IMR-90 (cell line): ENCODE results near the gene PACC1. TPM values are rescaled to one million over a fixed set of nuclear protein-coding genes. Genes with fewer than 3 reads are reported as not detected.

Source experiments
- ATAC-seq: fragments of 200-7000 bp; cut with Tn5 transposase; 2 replicates; pipeline ENCODE4 v1.9.1; 2020; ENCODE audit warnings: low read depth, mild to moderate bottlenecking, moderate library complexity
- BruUV-seq: library from RNA; stranded (reverse); fragments of 400-500 nt; replicated peaks from 2 replicates; lab custom pipeline; 2021; lab: Mats Ljungman, UMichigan
- CTCF ChIA-PET: fragments of 300-600 bp; formaldehyde crosslinking; extraction: SDS; loops from one replicate; lab custom pipeline; 2021; ENCODE audit warnings: antibody characterized with exemption; lab: Yijun Ruan, JAX
- POLR2A ChIA-PET: fragments of 300-600 bp; sonication (Branson Sonifier 250); formaldehyde crosslinking; loops from one replicate; lab custom pipeline; 2022; ENCODE audit warnings: antibody characterized with exemption; ENCODE audit not compliant: unreplicated experiment; lab: Charles Lee
- DNase-seq: peaks from one replicate; pipeline ENCODE4 v3.0.0; 2013
- H2AFZ ChIP-seq: replicated peaks from 2 replicates; pipeline ENCODE3; 2013; ENCODE audit warnings: low read length, mild to moderate bottlenecking; ENCODE audit not compliant: poor library complexity
- H2AK5ac ChIP-seq: 2 replicates; pipeline ENCODE4 v1.6.1; 2013; ENCODE audit warnings: low read depth, low read length, inconsistent platforms
- H2AK9ac ChIP-seq: replicated peaks from 2 replicates; pipeline ENCODE3; 2013; ENCODE audit warnings: mild to moderate bottlenecking, low read depth, low read length, moderate library complexity; ENCODE audit not compliant: poor library complexity
- H2BK120ac ChIP-seq: 2 replicates; pipeline ENCODE4 v1.6.1; 2013; ENCODE audit warnings: low read depth, low read length, inconsistent platforms
- H2BK15ac ChIP-seq: 3 replicates; pipeline ENCODE4 v1.6.1; 2013; ENCODE audit warnings: low read depth, low read length, inconsistent platforms
- H2BK20ac ChIP-seq: 2 replicates; pipeline ENCODE4 v1.6.1; 2013; ENCODE audit warnings: low read depth, mild to moderate bottlenecking, inconsistent platforms, low read length, moderate library complexity
- H2BK5ac ChIP-seq: 2 replicates; pipeline ENCODE4 v1.6.1; 2013; ENCODE audit warnings: mild to moderate bottlenecking, low read depth, low read length, inconsistent platforms; ENCODE audit not compliant: poor library complexity, severe bottlenecking
- H3K14ac ChIP-seq: replicated peaks from 2 replicates; pipeline ENCODE4 v1.6.1; 2013; ENCODE audit warnings: low read depth, low read length, inconsistent platforms
- H3K18ac ChIP-seq: 2 replicates; pipeline ENCODE4 v1.6.1; 2013; ENCODE audit warnings: low read depth, low read length, control low read depth
- H3K23ac ChIP-seq: 2 replicates; pipeline ENCODE4 v1.6.1; 2013; ENCODE audit warnings: low read depth, low read length, inconsistent platforms
- H3K27ac ChIP-seq: 2 replicates; pipeline ENCODE4 v1.5.1; 2013; ENCODE audit warnings: mild to moderate bottlenecking, control low read depth, low read length; ENCODE audit not compliant: insufficient read depth
- H3K27me3 ChIP-seq: 2 replicates; pipeline ENCODE4 v1.6.1; 2013; ENCODE audit warnings: low read length; ENCODE audit not compliant: control insufficient read depth, insufficient read depth
- H3K36me3 ChIP-seq: 2 replicates; pipeline ENCODE4 v1.6.1; 2013; ENCODE audit warnings: low read length, mixed read lengths; ENCODE audit not compliant: control insufficient read depth, insufficient read depth
- H3K4ac ChIP-seq: 2 replicates; pipeline ENCODE4 v1.6.1; 2013; ENCODE audit warnings: low read depth, low read length, inconsistent platforms
- H3K4me1 ChIP-seq: 2 replicates; pipeline ENCODE4 v1.6.1; 2013; ENCODE audit warnings: low read length, mixed read lengths; ENCODE audit not compliant: control insufficient read depth, insufficient read depth
- H3K4me2 ChIP-seq: 2 replicates; pipeline ENCODE4 v1.6.1; 2013; ENCODE audit warnings: low read depth, mild to moderate bottlenecking, control low read depth, low read length, moderate library complexity
- H3K4me3 ChIP-seq: 2 replicates; pipeline ENCODE4 v1.5.1; 2013; ENCODE audit warnings: low read depth, mild to moderate bottlenecking, control low read depth, low read length, moderate library complexity; ENCODE audit not compliant: insufficient read depth
- H3K56ac ChIP-seq: 2 replicates; pipeline ENCODE4 v1.6.1; 2013; ENCODE audit warnings: low read length, inconsistent platforms; ENCODE audit not compliant: insufficient read depth; ENCODE audit errors: extremely low read depth
- H3K79me1 ChIP-seq, 2 experiments: 2 replicates each; pipeline ENCODE4 v1.6.1; 2013; ENCODE audit warnings: low read length in 2 of 2, inconsistent platforms in 1 of 2, low read depth in 1 of 2
- H3K9ac ChIP-seq: 2 replicates; pipeline ENCODE4 v1.6.1; 2013; ENCODE audit warnings: low read depth, low read length, control low read depth
- H3K9me1 ChIP-seq: 2 replicates; pipeline ENCODE4 v1.6.1; 2013; ENCODE audit warnings: low read length, inconsistent platforms; ENCODE audit not compliant: insufficient read depth
- H3K9me3 ChIP-seq: 2 replicates; pipeline ENCODE4 v1.6.1; 2013; ENCODE audit warnings: low read length; ENCODE audit not compliant: control insufficient read depth, insufficient read depth
- H4K20me1 ChIP-seq: 2 replicates; pipeline ENCODE4 v1.6.1; 2013; ENCODE audit warnings: low read length, inconsistent platforms; ENCODE audit not compliant: insufficient read depth
- H4K5ac ChIP-seq: 2 replicates; pipeline ENCODE4 v1.6.1; 2013; ENCODE audit warnings: mild to moderate bottlenecking, low read depth, low read length, control low read depth
- H4K8ac ChIP-seq, 2 experiments: 2 replicates each; pipeline ENCODE4 v1.6.1; 2013; ENCODE audit warnings: low read depth in 2 of 2, low read length in 2 of 2, control low read depth in 1 of 2, inconsistent platforms in 1 of 2
- H4K91ac ChIP-seq: 2 replicates; pipeline ENCODE4 v1.6.1; 2013; ENCODE audit warnings: low read depth, low read length, inconsistent platforms; ENCODE audit not compliant: insufficient read depth
- BHLHE40 ChIP-seq: fragments of 150-350 bp; IDR thresholded peaks from 2 replicates; pipeline ENCODE4 v1.6.1; 2016; ENCODE audit warnings: mild to moderate bottlenecking, low read depth, low read length
- CEBPB ChIP-seq: IDR thresholded peaks from 2 replicates; pipeline ENCODE4 v1.6.1; 2012; ENCODE audit warnings: low read depth, low read length, improper control_type of control experiment
- CHD1 ChIP-seq: IDR thresholded peaks from 2 replicates; pipeline ENCODE4 v1.6.1; 2012; ENCODE audit warnings: low read depth, low read length, improper control_type of control experiment
- CTCF ChIP-seq: conservative IDR thresholded peaks from 2 replicates; pipeline ENCODE4 v1.5.1; 2012; ENCODE audit warnings: mild to moderate bottlenecking, low read depth, low read length, improper control_type of control experiment
- ELK1 ChIP-seq: fragments of 150-350 bp; IDR thresholded peaks from 2 replicates; pipeline ENCODE4 v1.6.1; 2016; ENCODE audit warnings: low read depth, mild to moderate bottlenecking, low read length, moderate library complexity, borderline replicate concordance
- FOS ChIP-seq: fragments of 150-350 bp; IDR thresholded peaks from 2 replicates; pipeline ENCODE4 v1.6.1; 2016; ENCODE audit warnings: low read depth, low read length
- MAFK ChIP-seq: IDR thresholded peaks from 2 replicates; pipeline ENCODE4 v1.6.1; 2012; ENCODE audit warnings: low read depth, low read length, improper control_type of control experiment
- MAZ ChIP-seq: IDR thresholded peaks from 2 replicates; pipeline ENCODE4 v1.6.1; 2012; ENCODE audit warnings: low read depth, mild to moderate bottlenecking, low read length, improper control_type of control experiment, moderate library complexity, borderline replicate concordance
- MXI1 ChIP-seq: IDR thresholded peaks from 2 replicates; pipeline ENCODE4 v1.6.1; 2012; ENCODE audit warnings: low read depth, mild to moderate bottlenecking, low read length, moderate library complexity, borderline replicate concordance
- NFE2L2 ChIP-seq: fragments of 150-350 bp; IDR thresholded peaks from 2 replicates; pipeline ENCODE4 v1.6.1; 2016; ENCODE audit warnings: low read depth, mild to moderate bottlenecking, low read length
- POLR2A ChIP-seq: IDR thresholded peaks from 2 replicates; pipeline ENCODE4 v1.6.1; 2012; ENCODE audit warnings: mild to moderate bottlenecking, low read depth, low read length
- RAD21 ChIP-seq: IDR thresholded peaks from 2 replicates; pipeline ENCODE4 v1.6.1; 2012; ENCODE audit warnings: low read length, improper control_type of control experiment
- RCOR1 ChIP-seq: IDR thresholded peaks from 2 replicates; pipeline ENCODE4 v1.6.1; 2012; ENCODE audit warnings: mild to moderate bottlenecking, low read length, improper control_type of control experiment; ENCODE audit not compliant: insufficient replicate concordance
- RFX5 ChIP-seq: IDR thresholded peaks from 2 replicates; pipeline ENCODE4 v1.8.0; 2012; ENCODE audit warnings: low read depth, mild to moderate bottlenecking, low read length, moderate library complexity
- SMC3 ChIP-seq: fragments of 150-350 bp; IDR thresholded peaks from 2 replicates; pipeline ENCODE4 v1.6.1; 2016; ENCODE audit warnings: low read depth, mild to moderate bottlenecking, antibody characterized with exemption, low read length, moderate library complexity
- USF2 ChIP-seq: fragments of 150-350 bp; IDR thresholded peaks from 2 replicates; pipeline ENCODE4 v1.6.1; 2017; ENCODE audit warnings: mild to moderate bottlenecking, antibody characterized with exemption, low read length, low read depth
- WGBS, 2 experiments: methylation state at CpG; one replicate each; pipeline versions ENCODE4 v1.1.5 to v1.1.7; 2013; ENCODE audit warnings: missing lambda C conversion rate in 2 of 2; ENCODE audit not compliant: insufficient read length in 1 of 2; ENCODE audit errors: extremely low coverage in 2 of 2; 5-methylcytosine and 5-hydroxymethylcytosine counted together
- dilution Hi-C: fragments of 300-500 bp; cut with HindIII; formaldehyde crosslinking; loops from one replicate; pipeline ENCODE4 v1.14.3; 2018; ENCODE audit warnings: low sequenced_read_pairs; ENCODE audit not compliant: unreplicated experiment
- in situ Hi-C: fragments of 300-500 bp; cut with MboI; formaldehyde crosslinking; loops from 3 replicates; pipeline ENCODE4 v1.14.3; 2019; ENCODE audit warnings: low sequenced_read_pairs, inconsistent platforms, mixed read lengths
- intact Hi-C: fragments of 100-400 bp; cut with micrococcal nuclease; formaldehyde crosslinking; loops from 2 replicates; pipeline ENCODE4 v1.10.0; 2022
- polyA plus RNA-seq, 3 experiments: library from polyadenylated mRNA; depleted of rRNA; stranded (reverse); fragments of >200 nt; gene quantifications; 2 replicates each; pipeline ENCODE4 v1.2.3, GENCODE V29; 2012; ENCODE audit warnings: low replicate concordance in 1 of 3
- total RNA-seq: library from RNA; depleted of rRNA; stranded (reverse); fragments of >200 nt; gene quantifications from 2 replicates; pipeline ENCODE4 v1.2.3, GENCODE V29; 2012

The PACC1 gene
- total and polyA plus RNA-seq, 2 of the 4 experiments (the other 2 are of a cell fraction) = 8.6 to 13.4 TPM

GRCh38 chr1:212459656-212460055, 45.0 kb upstream of the PACC1 start:
- no peak overlapping the region for H2AK9ac ChIP-seq
- H2BK120ac ChIP-seq = no peak overlapping the region
- no peak overlapping the region for H2BK5ac ChIP-seq
- H3K27ac ChIP-seq = no peak overlapping the region
- TF ChIP-seq NFE2L2 (no peak), CEBPB (no peak), RAD21 (no peak), RCOR1 (no peak), RFX5 (no peak), MXI1 (no peak), CTCF (no peak), BHLHE40 (no peak), FOS (no peak), MAZ (no peak), POLR2A (no peak), SMC3 (no peak), ELK1 (no peak), USF2 (no peak), MAFK (no peak), CHD1 (no peak)
- H2BK15ac ChIP-seq = no peak overlapping the region
- no peaks in the 10 kb centered on the region for H3K36me3 ChIP-seq
- H3K9me1 ChIP-seq = no peaks in the 10 kb centered on the region; the same call in 1 of the 2 replicates
- H3K4me3 ChIP-seq = no peak overlapping the region
- H3K14ac ChIP-seq = no peak overlapping the region
- no peaks in the 10 kb centered on the region for H4K20me1 ChIP-seq
- H3K18ac ChIP-seq = no peak overlapping the region
- in situ Hi-C loops = loop anchor here (5.0 to 10.0 kb wide), 3 partner anchors 165 to 775 kb away; no protein-coding TSS in a partner anchor
- no peak overlapping the region for H4K8ac ChIP-seq
- H2BK20ac ChIP-seq = no peak overlapping the region
- H3K9me3 ChIP-seq = peaks cover 8% of the 10 kb centered on the region; the same call in 1 of the 2 replicates
- H4K5ac ChIP-seq = no peak overlapping the region
- no peak overlapping the region for H3K23ac ChIP-seq
- ChIA-PET CTCF (interaction anchor here (2.0 kb wide), 1 partner anchor 10 kb away, joined by 6 read pairs; no protein-coding TSS in a partner anchor), POLR2A (interaction anchor here (0.5 kb wide), 1 partner anchor 37 kb away, joined by 3 read pairs; no protein-coding TSS in a partner anchor)
- no peak for DNase-seq
- no peak overlapping the region for H2AK5ac ChIP-seq
- no CpG with 5 or more reads among the region's 5 CpGs for WGBS, 2 experiments
- H3K4ac ChIP-seq = no peak overlapping the region
- no peak overlapping the region for H2AFZ ChIP-seq
- H3K4me1 ChIP-seq = no peaks in the 10 kb centered on the region
- no peak overlapping the region for H3K56ac ChIP-seq
- dilution Hi-C loops = no loop called here
- H3K27me3 ChIP-seq = peaks cover 9% of the 10 kb centered on the region; the same call in 1 of the 2 replicates
- intact Hi-C loops = loop anchor here (5.0 kb wide), 2 partner anchors 762 to 777 kb away; no protein-coding TSS in a partner anchor
- no peak overlapping the region for H4K91ac ChIP-seq
- no peak overlapping the region for H3K4me2 ChIP-seq
- H3K79me1 ChIP-seq = no peaks in the 10 kb centered on the region
- BruUV-seq = no TSS peak
- ATAC-seq = no peak
- H3K9ac ChIP-seq = no peak overlapping the region
